H9 (cell line): ENCODE measurements around the gene ALOX15B. TPM values are rescaled to one million over a fixed set of nuclear protein-coding genes. Genes with fewer than 3 reads are reported as not detected.

Experiments
- DNase-seq: peaks from one replicate; pipeline ENCODE4 v3.0.0-alpha.2; 2017
- H2AFZ ChIP-seq: one replicate; pipeline ENCODE4 v1.6.1; 2013; ENCODE audit warnings: mild to moderate bottlenecking, low read length, control low read depth, moderate library complexity
- H2AK5ac ChIP-seq: 2 replicates; pipeline ENCODE4 v1.6.1; 2013; ENCODE audit warnings: low read length, control low read depth, mixed read lengths; ENCODE audit not compliant: insufficient read length
- H2BK120ac ChIP-seq: one replicate; pipeline ENCODE4 v1.6.1; 2013; ENCODE audit warnings: low read depth, mild to moderate bottlenecking, low read length, control low read depth, inconsistent platforms; ENCODE audit not compliant: poor library complexity, severe bottlenecking
- H2BK12ac ChIP-seq: 2 replicates; pipeline ENCODE4 v1.6.1; 2013; ENCODE audit warnings: low read length, control low read depth, mixed read lengths, low read depth; ENCODE audit not compliant: insufficient read length
- H2BK15ac ChIP-seq: 2 replicates; pipeline ENCODE4 v1.6.1; 2013; ENCODE audit warnings: low read depth, low read length, control low read depth
- H2BK20ac ChIP-seq: one replicate; pipeline ENCODE4 v1.6.1; 2013; ENCODE audit warnings: low read depth, mild to moderate bottlenecking, low read length, control low read depth, inconsistent platforms; ENCODE audit not compliant: poor library complexity, severe bottlenecking
- H2BK5ac ChIP-seq: 2 replicates; pipeline ENCODE4 v1.6.1; 2013; ENCODE audit warnings: low read length, control low read depth, mixed read lengths; ENCODE audit not compliant: insufficient read length
- H3K14ac ChIP-seq: 2 replicates; pipeline ENCODE4 v1.6.1; 2013; ENCODE audit warnings: low read length, control low read depth; ENCODE audit not compliant: insufficient read depth
- H3K18ac ChIP-seq: 2 replicates; pipeline ENCODE4 v1.6.1; 2013; ENCODE audit warnings: low read depth, mild to moderate bottlenecking, mixed read lengths, low read length, control low read depth; ENCODE audit not compliant: insufficient read length
- H3K23ac ChIP-seq: 2 replicates; pipeline ENCODE4 v1.6.1; 2013; ENCODE audit warnings: low read length, control low read depth, mixed read lengths, low read depth; ENCODE audit not compliant: insufficient read length
- H3K23me2 ChIP-seq: 2 replicates; pipeline ENCODE4 v1.6.1; 2013; ENCODE audit warnings: low read depth, mild to moderate bottlenecking, mixed read lengths, low read length, control low read depth; ENCODE audit not compliant: insufficient read length, poor library complexity, severe bottlenecking
- H3K27ac ChIP-seq: 2 replicates; pipeline ENCODE4 v1.5.1; 2013; ENCODE audit warnings: low read length, control low read depth, mixed read lengths, low read depth; ENCODE audit not compliant: insufficient read length
- H3K27me3 ChIP-seq: 2 replicates; pipeline ENCODE4 v1.6.1; 2013; ENCODE audit warnings: low read length, control low read depth, inconsistent platforms; ENCODE audit not compliant: insufficient read depth
- H3K4ac ChIP-seq: 2 replicates; pipeline ENCODE4 v1.6.1; 2013; ENCODE audit warnings: low read depth, mild to moderate bottlenecking, control low read depth, inconsistent platforms, low read length, moderate library complexity
- H3K4me1 ChIP-seq: 2 replicates; pipeline ENCODE4 v1.6.1; 2013; ENCODE audit warnings: low read length, control low read depth, inconsistent platforms; ENCODE audit not compliant: insufficient read depth
- H3K4me2 ChIP-seq: 2 replicates; pipeline ENCODE4 v1.6.1; 2013; ENCODE audit warnings: low read length, control low read depth, mixed read lengths; ENCODE audit not compliant: insufficient read length, insufficient read depth
- H3K56ac ChIP-seq: 2 replicates; pipeline ENCODE4 v1.6.1; 2013; ENCODE audit warnings: low read depth, mild to moderate bottlenecking, mixed read lengths, low read length, control low read depth; ENCODE audit not compliant: insufficient read length
- H3K79me1 ChIP-seq: 2 replicates; pipeline ENCODE4 v1.6.1; 2013; ENCODE audit warnings: low read depth, mild to moderate bottlenecking, moderate library complexity, low read length, control low read depth, inconsistent platforms; ENCODE audit not compliant: insufficient read depth, poor library complexity, severe bottlenecking
- H3K79me2 ChIP-seq: 2 replicates; pipeline ENCODE4 v1.6.1; 2013; ENCODE audit warnings: low read length, control low read depth, inconsistent platforms; ENCODE audit not compliant: insufficient read depth
- H3K9ac ChIP-seq: 2 replicates; pipeline ENCODE4 v1.6.1; 2013; ENCODE audit warnings: low read length, control low read depth, mixed read lengths; ENCODE audit not compliant: insufficient read length; ENCODE audit errors: extremely low read depth
- H3K9me3 ChIP-seq: one replicate; pipeline ENCODE4 v1.6.1; 2013; ENCODE audit warnings: low read depth, low read length, inconsistent platforms; ENCODE audit not compliant: control insufficient read depth
- H3T11ph ChIP-seq: one replicate; pipeline ENCODE4 v1.6.1; 2013; ENCODE audit warnings: mild to moderate bottlenecking, low read length, control low read depth, inconsistent platforms
- H4K20me1 ChIP-seq: one replicate; pipeline ENCODE4 v1.6.1; 2013; ENCODE audit not compliant: control insufficient read depth, insufficient read length, insufficient read depth
- H4K5ac ChIP-seq: 2 replicates; pipeline ENCODE4 v1.6.1; 2013; ENCODE audit warnings: low read depth, mild to moderate bottlenecking, mixed read lengths, low read length, control low read depth; ENCODE audit not compliant: insufficient read length
- H4K8ac ChIP-seq: replicated peaks from 2 replicates; pipeline ENCODE4 v1.6.1; 2013; ENCODE audit warnings: low read length, control low read depth, mixed read lengths, low read depth; ENCODE audit not compliant: insufficient read length
- H4K91ac ChIP-seq: 2 replicates; pipeline ENCODE4 v1.6.1; 2013; ENCODE audit warnings: low read depth, mild to moderate bottlenecking, moderate library complexity, mixed read lengths, low read length, control low read depth; ENCODE audit not compliant: insufficient read length
- H3K27ac Mint-ChIP-seq, 3 experiments: 2 replicates in 2 of 3; 3 replicates in 1 of 3; pipeline ENCODE4 v1.8.0; 2020 to 2021; ENCODE audit warnings: mixed read lengths in 3 of 3, mild to moderate bottlenecking in 1 of 3, moderate library complexity in 1 of 3
- H3K27me3 Mint-ChIP-seq: 2 replicates; pipeline ENCODE4 v1.8.0; 2021; ENCODE audit warnings: low read depth, mild to moderate bottlenecking, moderate library complexity, mixed read lengths
- H3K36me3 Mint-ChIP-seq, 3 experiments: 2 replicates in 2 of 3; 3 replicates in 1 of 3; pipeline ENCODE4 v1.8.0; 2020 to 2021; ENCODE audit warnings: low read depth in 3 of 3, mixed read lengths in 3 of 3; ENCODE audit not compliant: insufficient read depth in 1 of 3
- H3K4me1 Mint-ChIP-seq, 2 experiments: 2 replicates each; pipeline ENCODE4 v1.8.0; 2020; ENCODE audit warnings: mixed read lengths in 2 of 2
- H3K4me3 Mint-ChIP-seq, 2 experiments: 2 replicates in 1 of 2; 3 replicates in 1 of 2; pipeline ENCODE4 v1.8.0; 2020 to 2021; ENCODE audit warnings: mild to moderate bottlenecking in 2 of 2, mixed read lengths in 2 of 2, moderate library complexity in 1 of 2
- H3K9me3 Mint-ChIP-seq, 2 experiments: 2 replicates in 1 of 2; 3 replicates in 1 of 2; pipeline ENCODE4 v1.8.0; 2020; ENCODE audit warnings: mild to moderate bottlenecking in 2 of 2, mixed read lengths in 2 of 2, moderate library complexity in 1 of 2
- WGBS: extraction: QIAGEN DNeasy Blood & Tissue Kit; methylation state at CpG from one replicate; pipeline ENCODE4 v1.1.7; 2013; ENCODE audit warnings: missing lambda C conversion rate, low lambda C conversion rate, mixed read lengths; ENCODE audit not compliant: insufficient read length; ENCODE audit errors: extremely low coverage; 5-methylcytosine and 5-hydroxymethylcytosine counted together
- total RNA-seq: library from RNA; stranded (reverse); gene quantifications from 2 replicates; pipeline ENCODE4 v1.2.1, GENCODE V29; 2021
- TF ChIP-seq, protein P1 (sequence below): fragments of 200-600 bp; sonication (generic); conservative IDR thresholded peaks from 3 replicates; pipeline ENCODE4 v1.8.0; 2021; ENCODE audit warnings: antibody characterized with exemption, mild to moderate bottlenecking

Gene ALOX15B
- total RNA-seq, 1 experiment from 2014 or later: not detected

DNA sequence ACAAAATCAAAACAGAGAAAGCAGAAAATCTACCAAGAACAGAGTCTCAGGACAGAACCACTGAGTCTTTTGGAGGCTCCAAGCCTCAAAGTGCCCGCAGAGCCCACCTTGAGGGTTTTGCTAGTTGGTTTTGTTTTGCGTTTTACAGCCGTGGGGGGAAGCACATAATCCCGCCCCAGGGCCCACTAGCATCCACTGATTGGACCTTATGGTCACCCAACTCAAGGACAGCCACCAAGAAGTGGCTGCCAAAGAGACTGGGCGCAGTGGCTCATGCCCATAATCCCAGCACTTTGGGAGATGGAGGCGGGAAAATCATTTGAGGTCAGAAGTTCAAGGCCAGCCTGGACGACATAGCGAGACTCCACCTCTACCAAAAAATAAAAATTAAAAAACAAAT is 9.9 kb downstream of the ALOX15B start:
- peaks cover 34% of the 10 kb centered on the region for H3K27me3 Mint-ChIP-seq
- no CpG with 5 or more reads among the region's 8 CpGs for WGBS
- H3K14ac ChIP-seq: no peak overlapping the region
- no peaks in the 10 kb centered on the region for H3K27me3 ChIP-seq
- H3K56ac ChIP-seq: no peak overlapping the region
- H4K91ac ChIP-seq: no peak overlapping the region
- H4K5ac ChIP-seq: no peak overlapping the region
- no peak overlapping the region for H2BK120ac ChIP-seq
- no peak overlapping the region for H3K23ac ChIP-seq
- TF ChIP-seq, protein P1, sequence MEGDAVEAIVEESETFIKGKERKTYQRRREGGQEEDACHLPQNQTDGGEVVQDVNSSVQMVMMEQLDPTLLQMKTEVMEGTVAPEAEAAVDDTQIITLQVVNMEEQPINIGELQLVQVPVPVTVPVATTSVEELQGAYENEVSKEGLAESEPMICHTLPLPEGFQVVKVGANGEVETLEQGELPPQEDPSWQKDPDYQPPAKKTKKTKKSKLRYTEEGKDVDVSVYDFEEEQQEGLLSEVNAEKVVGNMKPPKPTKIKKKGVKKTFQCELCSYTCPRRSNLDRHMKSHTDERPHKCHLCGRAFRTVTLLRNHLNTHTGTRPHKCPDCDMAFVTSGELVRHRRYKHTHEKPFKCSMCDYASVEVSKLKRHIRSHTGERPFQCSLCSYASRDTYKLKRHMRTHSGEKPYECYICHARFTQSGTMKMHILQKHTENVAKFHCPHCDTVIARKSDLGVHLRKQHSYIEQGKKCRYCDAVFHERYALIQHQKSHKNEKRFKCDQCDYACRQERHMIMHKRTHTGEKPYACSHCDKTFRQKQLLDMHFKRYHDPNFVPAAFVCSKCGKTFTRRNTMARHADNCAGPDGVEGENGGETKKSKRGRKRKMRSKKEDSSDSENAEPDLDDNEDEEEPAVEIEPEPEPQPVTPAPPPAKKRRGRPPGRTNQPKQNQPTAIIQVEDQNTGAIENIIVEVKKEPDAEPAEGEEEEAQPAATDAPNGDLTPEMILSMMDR: no peak
- no peaks in the 10 kb centered on the region for H4K20me1 ChIP-seq
- no peak overlapping the region for H3K4ac ChIP-seq
- no peaks in the 10 kb centered on the region for H3K23me2 ChIP-seq
- H3K79me1 ChIP-seq: no peaks in the 10 kb centered on the region
- H3K27ac Mint-ChIP-seq: no peak overlapping the region; a peak in 1 of 7 replicates
- no peak overlapping the region for H3K4me3 Mint-ChIP-seq
- H2BK5ac ChIP-seq: no peak overlapping the region
- no peak overlapping the region for H2AFZ ChIP-seq
- no peak for DNase-seq
- no peaks in the 10 kb centered on the region for H3K36me3 Mint-ChIP-seq
- no peak overlapping the region for H2AK5ac ChIP-seq
- H2BK15ac ChIP-seq: no peak overlapping the region
- no peak overlapping the region for H3K27ac ChIP-seq
- no peaks in the 10 kb centered on the region for H3K79me2 ChIP-seq
- H2BK12ac ChIP-seq: no peak overlapping the region
- no peak overlapping the region for H3K4me2 ChIP-seq
- H3K9ac ChIP-seq: no peak overlapping the region
- no peaks in the 10 kb centered on the region; a peak in 1 of 5 replicates for H3K9me3 Mint-ChIP-seq
- H3T11ph ChIP-seq: no peak overlapping the region
- no peak overlapping the region for H4K8ac ChIP-seq
- H3K18ac ChIP-seq: no peak overlapping the region
- no peaks in the 10 kb centered on the region for H3K9me3 ChIP-seq
- peaks cover 0 to 5% of the 10 kb centered on the region in 2 experiments; a peak in 3 of 4 replicates for H3K4me1 Mint-ChIP-seq
- H2BK20ac ChIP-seq: no peak overlapping the region
- H3K4me1 ChIP-seq: no peaks in the 10 kb centered on the region
